Breast epithelium (tissue), 4 donors: ENCODE measurements around the gene ABCC4. TPM values are rescaled to one million over a fixed set of nuclear protein-coding genes. Genes with fewer than 3 reads are reported as not detected.

Source experiments
- DNase-seq, 2 donors: peaks; one replicate each; pipeline ENCODE4 v3.0.0-alpha.2; 2019; ENCODE audit warnings: low spot score in 2 of 2
- H3K27ac ChIP-seq, 2 donors: fragments of 200-600 bp; sonication (generic) in 1 of 2; one replicate each; pipeline ENCODE4 v1.5.1; 2016 to 2019; ENCODE audit warnings: mild to moderate bottlenecking in 1 of 2
- H3K27me3 ChIP-seq, 2 donors: fragments of 200-600 bp; sonication (generic) in 1 of 2; one replicate each; pipeline versions ENCODE4 v1.5.1 to v1.6.0; 2017 to 2019; ENCODE audit warnings: control low read depth in 1 of 2, mild to moderate bottlenecking in 1 of 2
- H3K36me3 ChIP-seq: fragments of 200-600 bp; one replicate; pipeline ENCODE4 v1.5.1; 2019
- H3K4me1 ChIP-seq, 2 donors: fragments of 200-600 bp; sonication (generic); one replicate each; pipeline ENCODE4 v1.5.1; 2016 to 2019; ENCODE audit warnings: control low read depth in 1 of 2
- H3K4me3 ChIP-seq, 3 donors: fragments of 200-600 bp; sonication (generic); 1 replicate in 2 of 3; 2 replicates in 1 of 3; pipeline ENCODE4 v1.5.1; 2016 to 2019; ENCODE audit warnings: mild to moderate bottlenecking in 3 of 3, moderate library complexity in 2 of 3
- H3K9me3 ChIP-seq, 2 donors: fragments of 200-600 bp; sonication (generic) in 1 of 2; one replicate each; pipeline ENCODE4 v1.5.1; 2016 to 2019; ENCODE audit warnings: control low read depth in 1 of 2
- POLR2A ChIP-seq: fragments of 450-650 bp; IDR thresholded peaks from one replicate; pipeline ENCODE4 v1.6.1; 2016; ENCODE audit warnings: antibody characterized with exemption, mild to moderate bottlenecking, moderate library complexity
- POLR2AphosphoS5 ChIP-seq, 3 donors: sonication (generic); formaldehyde crosslinking; IDR thresholded peaks; one replicate each; pipeline ENCODE4 v1.6.1; 2017; ENCODE audit warnings: antibody characterized with exemption in 3 of 3
- intact Hi-C: fragments of 100-400 bp; cut with DNase I; formaldehyde crosslinking; loops from one replicate; pipeline ENCODE4 v1.15.1; 2023; ENCODE audit warnings: low total_unique reads
- total RNA-seq, 3 donors: library from RNA; depleted of rRNA; stranded (reverse); fragments of >200 nt; gene quantifications; one replicate each; pipeline ENCODE4 v1.1.0, GENCODE V29; 2016
- TF ChIP-seq, protein P1 (sequence below), 3 donors: fragments of 450-650 bp; IDR thresholded peaks; one replicate each; pipeline ENCODE4 v1.5.1; 2016 to 2017; ENCODE audit warnings: antibody characterized with exemption in 3 of 3, mild to moderate bottlenecking in 3 of 3, moderate library complexity in 3 of 3

The ABCC4 gene
- total RNA-seq, 3 donors from 2014 or later = 4.1 to 6.2 (median 4.5) TPM

DNA sequence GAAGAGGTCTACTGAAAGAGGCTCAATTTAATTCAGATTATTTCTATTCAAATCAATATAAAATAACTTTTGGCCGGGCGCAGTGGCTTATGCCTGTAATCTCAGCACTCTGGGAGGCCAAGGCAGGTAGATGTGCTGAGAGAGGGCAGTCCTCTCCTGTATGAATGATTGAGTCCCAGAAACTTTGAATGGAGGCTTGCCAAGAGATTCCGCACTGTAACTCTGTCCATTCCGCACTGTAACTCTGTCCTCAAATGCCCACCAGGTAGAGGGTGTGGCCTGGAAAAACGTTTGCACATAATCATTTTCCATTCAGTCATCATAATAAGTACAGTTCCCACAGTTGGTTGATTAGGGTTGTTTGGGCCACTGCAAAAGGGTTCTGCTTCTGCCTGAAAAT, 314.2 kb downstream of the ABCC4 start:
- Histone ChIP-seq H3K4me3 (no peak overlapping the region), H3K36me3 (no peaks in the 10 kb centered on the region), H3K9me3 (no peaks in the 10 kb centered on the region), H3K27me3 (no peaks in the 10 kb centered on the region), H3K27ac (no peak overlapping the region), H3K4me1 (no peaks in the 10 kb centered on the region)
- intact Hi-C loops = loop anchor here (5.0 kb wide), 1 partner anchor 1375 kb away; no protein-coding TSS in a partner anchor
- no peak for DNase-seq
- no peak for TF ChIP-seq POLR2AphosphoS5 (IDR thresholded peaks at IDR 0.05)
- TF ChIP-seq, protein P1, sequence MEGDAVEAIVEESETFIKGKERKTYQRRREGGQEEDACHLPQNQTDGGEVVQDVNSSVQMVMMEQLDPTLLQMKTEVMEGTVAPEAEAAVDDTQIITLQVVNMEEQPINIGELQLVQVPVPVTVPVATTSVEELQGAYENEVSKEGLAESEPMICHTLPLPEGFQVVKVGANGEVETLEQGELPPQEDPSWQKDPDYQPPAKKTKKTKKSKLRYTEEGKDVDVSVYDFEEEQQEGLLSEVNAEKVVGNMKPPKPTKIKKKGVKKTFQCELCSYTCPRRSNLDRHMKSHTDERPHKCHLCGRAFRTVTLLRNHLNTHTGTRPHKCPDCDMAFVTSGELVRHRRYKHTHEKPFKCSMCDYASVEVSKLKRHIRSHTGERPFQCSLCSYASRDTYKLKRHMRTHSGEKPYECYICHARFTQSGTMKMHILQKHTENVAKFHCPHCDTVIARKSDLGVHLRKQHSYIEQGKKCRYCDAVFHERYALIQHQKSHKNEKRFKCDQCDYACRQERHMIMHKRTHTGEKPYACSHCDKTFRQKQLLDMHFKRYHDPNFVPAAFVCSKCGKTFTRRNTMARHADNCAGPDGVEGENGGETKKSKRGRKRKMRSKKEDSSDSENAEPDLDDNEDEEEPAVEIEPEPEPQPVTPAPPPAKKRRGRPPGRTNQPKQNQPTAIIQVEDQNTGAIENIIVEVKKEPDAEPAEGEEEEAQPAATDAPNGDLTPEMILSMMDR (IDR thresholded peaks at IDR 0.05) = no peak
- TF ChIP-seq POLR2A = no peak

DNA sequence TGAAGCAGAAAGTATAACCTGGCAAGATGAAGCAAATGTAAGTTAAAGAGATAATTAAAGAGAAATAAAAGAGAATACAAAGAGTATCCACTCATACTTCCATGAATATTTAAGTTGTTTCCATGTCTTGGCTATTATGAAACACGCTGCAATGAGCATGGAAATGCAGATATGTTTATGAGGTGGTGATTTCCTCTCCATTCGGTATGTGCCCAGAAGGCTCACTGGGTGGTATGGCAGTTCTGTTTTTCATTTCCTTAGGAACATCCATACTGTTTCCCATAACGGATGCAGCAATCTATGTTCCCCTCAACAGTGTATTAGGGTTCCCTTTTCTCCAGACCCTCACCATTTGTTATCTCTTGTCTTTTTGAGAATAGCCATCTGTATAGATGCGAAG, 316.3 kb downstream of the ABCC4 start:
- Histone ChIP-seq H3K27me3 (no peaks in the 10 kb centered on the region), H3K4me1 (no peaks in the 10 kb centered on the region), H3K4me3 (no peak overlapping the region), H3K9me3 (no peaks in the 10 kb centered on the region), H3K27ac (no peak overlapping the region), H3K36me3 (no peaks in the 10 kb centered on the region)
- no peak for DNase-seq
- TF ChIP-seq POLR2A (no peak), POLR2AphosphoS5 (IDR thresholded peaks at IDR 0.05) (no peak)
- TF ChIP-seq, protein P1 (IDR thresholded peaks at IDR 0.05) = no peak
- intact Hi-C loops = loop anchor here (5.0 kb wide), 1 partner anchor 1377 kb away; no protein-coding TSS in a partner anchor

DNA sequence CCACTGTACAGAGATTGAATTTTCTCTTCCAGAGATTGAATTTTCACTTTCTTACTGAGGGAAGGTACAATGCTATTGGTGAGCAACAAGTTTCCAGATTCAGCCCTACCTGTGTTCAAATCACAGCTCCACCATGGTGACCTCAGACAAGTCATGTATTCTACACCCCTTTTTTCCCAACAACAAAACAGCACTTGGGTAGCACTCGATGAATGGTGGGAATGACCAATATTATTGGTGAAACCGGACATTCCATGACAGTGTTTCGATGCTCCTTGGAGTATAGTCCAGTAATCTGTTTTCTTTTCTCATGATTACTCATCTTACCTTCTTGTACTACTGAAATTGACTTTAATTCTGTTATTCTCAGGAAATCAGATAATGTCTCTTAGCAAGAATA, 322.7 kb downstream of the ABCC4 start:
- Histone ChIP-seq H3K27ac (no peak overlapping the region), H3K4me3 (no peak overlapping the region), H3K27me3 (no peaks in the 10 kb centered on the region), H3K36me3 (no peaks in the 10 kb centered on the region), H3K9me3 (no peaks in the 10 kb centered on the region), H3K4me1 (no peaks in the 10 kb centered on the region)
- intact Hi-C loops = no loop called here
- no peak for DNase-seq
- TF ChIP-seq, protein P1 (IDR thresholded peaks at IDR 0.05) = no peak
- TF ChIP-seq POLR2A = no peak
- TF ChIP-seq POLR2AphosphoS5 (IDR thresholded peaks at IDR 0.05) = no peak

DNA sequence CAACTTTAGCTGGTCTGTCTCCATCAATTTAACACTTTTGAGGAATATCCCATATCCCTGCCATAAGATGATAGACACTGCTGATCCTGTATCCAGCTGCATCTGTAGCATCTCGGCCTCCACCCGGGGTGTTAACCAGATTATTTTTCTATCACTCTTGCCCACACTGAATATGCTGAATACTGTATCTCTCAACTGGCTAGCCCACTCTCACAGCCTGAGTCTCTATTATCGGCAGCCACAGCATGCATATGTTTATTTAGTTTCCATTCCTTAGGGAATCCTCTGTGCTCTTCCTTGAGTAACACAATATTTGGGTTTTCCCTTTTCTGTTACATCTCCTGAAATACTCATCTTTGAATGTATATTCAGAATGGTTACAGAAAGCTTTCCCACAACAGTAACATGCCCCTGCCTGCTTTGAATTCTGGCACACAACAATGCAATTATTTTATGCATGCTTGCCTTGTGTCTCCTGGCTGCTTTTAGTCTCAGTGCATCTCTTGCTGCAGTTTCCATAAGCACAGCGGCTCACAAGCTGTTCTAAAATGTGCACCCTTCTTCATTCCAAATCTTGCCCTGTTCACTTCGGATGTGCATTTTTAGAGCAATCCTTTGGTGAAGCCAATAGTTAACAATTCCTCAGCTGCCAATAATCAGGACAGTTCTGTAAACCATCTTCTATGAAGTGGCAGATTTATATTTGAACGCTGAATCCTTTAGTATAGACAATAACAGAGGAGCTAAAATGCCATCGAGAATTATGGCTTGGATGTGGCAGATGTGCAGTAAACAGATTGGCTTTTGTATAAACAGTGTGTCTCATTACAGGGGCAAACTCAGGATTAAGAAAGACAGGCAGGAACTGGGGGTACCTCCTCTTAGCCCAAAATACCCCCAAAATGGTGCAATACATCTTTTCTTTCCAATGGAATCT, 327.0 kb downstream of the ABCC4 start:
- Histone ChIP-seq H3K4me1 (no peaks in the 10 kb centered on the region), H3K27me3 (peaks cover 0 to 3% of the 10 kb centered on the region in 2 donors), H3K9me3 (no peaks in the 10 kb centered on the region), H3K36me3 (no peaks in the 10 kb centered on the region), H3K27ac (no peak overlapping the region), H3K4me3 (no peak overlapping the region)
- intact Hi-C loops = no loop called here
- TF ChIP-seq POLR2A (no peak), POLR2AphosphoS5 (IDR thresholded peaks at IDR 0.05) (no peak)
- TF ChIP-seq, protein P1 (IDR thresholded peaks at IDR 0.05) = no peak
- DNase-seq = no peak

DNA sequence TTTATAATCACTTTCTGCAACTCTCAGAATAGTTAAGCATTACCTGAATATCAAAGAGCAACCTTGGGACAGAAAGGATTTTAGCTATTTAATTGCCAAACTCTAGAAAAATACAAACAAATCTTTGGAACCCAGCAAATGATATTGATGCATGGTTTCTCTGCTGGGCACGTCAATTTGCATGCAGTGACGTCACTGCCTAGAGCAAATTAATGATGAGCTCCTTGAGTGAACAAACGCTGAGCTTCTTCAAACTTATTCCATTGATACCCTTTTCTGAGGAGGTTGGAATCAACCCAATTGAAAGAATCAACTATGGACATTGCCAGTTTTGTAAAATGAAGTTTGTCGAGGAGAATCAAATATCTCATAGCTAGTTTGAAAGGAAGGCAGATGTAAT, 329.0 kb downstream of the ABCC4 start:
- intact Hi-C loops = no loop called here
- TF ChIP-seq POLR2AphosphoS5 (IDR thresholded peaks at IDR 0.05) = no peak
- H3K9me3 ChIP-seq = no peaks in the 10 kb centered on the region

More for the DNA sequence above, 329.0 kb downstream of the ABCC4 start:
- DNase-seq = no peak
- H3K36me3 ChIP-seq = no peaks in the 10 kb centered on the region
- H3K4me1 ChIP-seq = no peaks in the 10 kb centered on the region
- no peak overlapping the region for H3K4me3 ChIP-seq
- no peak overlapping the region for H3K27ac ChIP-seq
- H3K27me3 ChIP-seq = peaks cover 0 to 21% of the 10 kb centered on the region in 2 donors
